ENCODE results near the gene ADCY9. TPM values are rescaled to one million over a fixed set of nuclear protein-coding genes. Genes with fewer than 3 reads are reported as not detected.

The ADCY9 gene
- total and polyA plus RNA-seq, 2 experiments from 2014 or later, result 7.1 to 28.4 TPM

GRCh38 chr16:4086153-4086552 lies 30.1 kb downstream of the ADCY9 start:
- TF ChIP-seq CTCF (IDR thresholded peaks at IDR 0.05; ENCODE audit: low read depth, low read length), result no peak

DNA sequence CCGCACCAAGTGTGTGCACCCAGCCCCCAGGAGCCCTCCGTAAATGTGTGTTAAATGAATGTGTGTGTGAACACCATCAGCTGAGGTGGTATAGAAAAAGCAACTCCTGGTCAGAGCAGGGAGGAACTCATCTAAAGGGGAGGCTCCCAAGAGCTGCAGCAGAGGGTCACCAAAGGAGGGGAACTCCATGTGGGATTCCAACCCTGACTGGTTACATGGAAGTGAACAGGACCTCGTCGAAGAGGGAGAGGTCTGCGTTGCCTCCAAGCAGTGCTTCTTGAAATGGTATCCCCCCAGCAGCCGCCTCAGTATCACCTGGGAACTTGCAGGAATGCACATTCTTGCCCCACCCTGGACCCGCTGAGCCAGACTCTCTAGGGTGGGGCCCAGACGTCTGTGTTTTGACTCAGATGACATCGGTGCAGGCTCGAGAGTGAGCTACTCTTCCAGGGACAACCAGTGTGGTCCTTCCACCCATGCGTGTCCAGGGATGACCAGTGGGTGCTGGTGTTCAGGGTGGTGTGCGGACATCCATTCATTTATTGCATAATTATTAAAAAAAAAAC lies 30.8 kb downstream of the ADCY9 start:
- Histone ChIP-seq H3K36me3 (no peaks in the 10 kb centered on the region), H3K27ac (no peak overlapping the region), H3K4me1 (ENCODE audit: low read depth) (peaks cover 10% of the 10 kb centered on the region), H3K9me3 (ENCODE audit: low read depth) (no peaks in the 10 kb centered on the region), H3K27me3 (no peaks in the 10 kb centered on the region), H3K4me3 (no peak overlapping the region)
- DNase-seq (ENCODE audit: low read depth in 1 of 2, low spot score in 1 of 2), result no peak
- no peak for TF ChIP-seq CTCF (IDR thresholded peaks at IDR 0.05; ENCODE audit: low read depth, low read length)

More at GRCh38 chr16:4086153-4086552, 30.1 kb downstream of the ADCY9 start:
- H3K9me3 ChIP-seq (ENCODE audit: low read depth), result no peaks in the 10 kb centered on the region
- no peaks in the 10 kb centered on the region for H3K36me3 ChIP-seq
- H3K27ac ChIP-seq, result no peak overlapping the region
- H3K27me3 ChIP-seq, result no peaks in the 10 kb centered on the region
- H3K4me1 ChIP-seq (ENCODE audit: low read depth), result peaks cover 9% of the 10 kb centered on the region
- no peak for DNase-seq (ENCODE audit: low read depth in 1 of 2, low spot score in 1 of 2)
- no peak overlapping the region for H3K4me3 ChIP-seq

DNA sequence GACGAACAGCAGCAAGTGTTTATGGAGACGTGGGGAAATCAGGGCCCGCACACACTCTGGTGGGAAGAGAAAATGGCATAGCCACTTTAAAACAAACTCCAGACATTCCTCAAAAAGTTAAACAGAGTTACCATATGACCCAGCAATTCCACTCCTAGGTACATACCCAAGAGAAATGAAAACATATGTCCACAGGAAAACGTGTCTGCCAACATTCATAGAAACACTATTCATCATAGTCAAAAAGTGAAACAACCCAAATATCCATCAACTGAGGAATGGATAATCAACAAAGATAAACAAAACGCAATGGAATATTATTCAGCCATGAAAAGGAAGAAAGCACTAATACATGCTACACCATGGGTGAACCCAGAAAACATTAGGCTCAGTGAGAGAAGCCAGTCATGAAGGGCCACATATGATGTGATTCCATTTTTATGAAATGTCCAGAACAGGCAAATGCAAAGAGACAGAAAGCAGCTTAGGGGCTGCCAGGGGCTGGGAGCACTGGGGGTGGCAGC lies 32.8 kb downstream of the ADCY9 start:
- DNase-seq (ENCODE audit: low read depth in 1 of 2, low spot score in 1 of 2), result no peak
- Histone ChIP-seq H3K27ac (no peak overlapping the region), H3K4me3 (no peak overlapping the region), H3K36me3 (no peaks in the 10 kb centered on the region), H3K27me3 (no peaks in the 10 kb centered on the region), H3K9me3 (ENCODE audit: low read depth) (no peaks in the 10 kb centered on the region), H3K4me1 (ENCODE audit: low read depth) (peaks cover 6% of the 10 kb centered on the region)
- no peak for TF ChIP-seq CTCF (IDR thresholded peaks at IDR 0.05; ENCODE audit: low read depth, low read length)

DNA sequence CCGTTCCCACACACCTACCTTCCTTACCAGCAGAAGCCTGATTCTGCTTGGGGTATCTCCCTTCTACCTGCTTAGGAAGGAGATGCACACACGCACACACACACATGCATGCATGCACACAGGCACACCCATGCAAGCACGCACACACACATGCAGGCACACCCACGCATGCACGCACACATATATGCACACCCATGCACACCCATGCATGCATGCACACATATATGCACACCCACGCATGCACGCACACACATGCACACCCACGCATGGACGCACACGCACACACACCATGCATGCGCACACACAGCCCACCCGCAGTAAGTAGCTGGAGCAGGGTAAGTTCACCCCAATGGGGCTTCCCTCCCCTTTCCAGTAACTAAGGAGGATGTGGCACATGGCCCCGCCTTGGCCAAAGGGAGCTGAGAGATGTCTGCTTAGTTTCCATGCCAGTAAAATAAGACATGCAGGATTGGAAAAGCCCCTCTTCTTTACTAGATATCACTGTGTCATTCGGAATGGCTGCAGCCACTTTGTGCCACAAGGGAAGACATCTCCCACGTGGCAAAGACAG lies 33.7 kb downstream of the ADCY9 start:
- Histone ChIP-seq H3K4me3 (no peak overlapping the region), H3K27ac (no peak overlapping the region), H3K4me1 (ENCODE audit: low read depth) (peaks cover 6% of the 10 kb centered on the region), H3K27me3 (no peaks in the 10 kb centered on the region), H3K36me3 (no peaks in the 10 kb centered on the region), H3K9me3 (ENCODE audit: low read depth) (no peaks in the 10 kb centered on the region)
- no peak for DNase-seq (ENCODE audit: low read depth in 1 of 2, low spot score in 1 of 2)
- no peak for TF ChIP-seq CTCF (IDR thresholded peaks at IDR 0.05; ENCODE audit: low read depth, low read length)

DNA sequence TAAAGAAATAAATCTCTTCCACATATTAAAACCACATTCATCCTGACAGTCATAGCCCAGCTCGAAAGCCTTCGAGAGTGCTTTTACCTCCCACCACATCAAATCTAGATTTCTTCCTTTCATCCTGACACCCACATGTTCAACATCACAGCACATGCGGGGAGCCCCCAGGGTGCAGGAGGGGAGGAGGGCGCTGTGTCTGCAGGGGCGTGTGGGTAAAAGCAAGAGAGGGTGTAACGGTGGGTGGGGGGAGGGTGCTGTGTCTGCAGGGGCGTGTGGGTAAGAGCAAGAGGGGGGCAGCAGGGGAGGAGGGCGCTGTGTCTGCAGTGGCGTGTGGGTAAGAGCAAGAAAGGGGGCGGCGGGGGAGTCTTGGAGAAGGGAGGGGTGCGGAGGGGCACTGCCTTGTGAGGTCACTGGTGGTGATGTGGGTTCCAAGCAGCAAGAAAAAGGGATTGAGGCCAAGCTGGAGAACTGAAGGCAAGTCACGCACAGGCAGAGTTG lies 34.7 kb downstream of the ADCY9 start:
- Histone ChIP-seq H3K4me1 (ENCODE audit: low read depth) (peaks cover 6% of the 10 kb centered on the region), H3K9me3 (ENCODE audit: low read depth) (no peaks in the 10 kb centered on the region), H3K27ac (no peak overlapping the region), H3K36me3 (no peaks in the 10 kb centered on the region), H3K27me3 (no peaks in the 10 kb centered on the region), H3K4me3 (no peak overlapping the region)
- no peak for TF ChIP-seq CTCF (IDR thresholded peaks at IDR 0.05; ENCODE audit: low read depth, low read length)
- DNase-seq (ENCODE audit: low read depth in 1 of 2, low spot score in 1 of 2), result no peak
